Testis (tissue), 3 donors: ENCODE data around the gene CTXND1. TPM values are rescaled to one million over a fixed set of nuclear protein-coding genes. Genes with fewer than 3 reads are reported as not detected.

Experiments used
- DNase-seq: peaks from one replicate; pipeline ENCODE4 v3.0.0-alpha.2; 2019
- H3K27ac ChIP-seq, 2 donors: fragments of 200-600 bp; sonication (generic); one replicate each; pipeline ENCODE4 v1.5.1; 2019
- H3K27me3 ChIP-seq: fragments of 200-600 bp; sonication (generic); one replicate; pipeline ENCODE4 v1.5.1; 2019
- H3K36me3 ChIP-seq: fragments of 200-600 bp; sonication (generic); one replicate; pipeline ENCODE4 v1.5.1; 2017; ENCODE audit warnings: low read depth; ENCODE audit errors: missing control alignments
- H3K4me1 ChIP-seq: fragments of 200-600 bp; sonication (generic); one replicate; pipeline ENCODE4 v1.5.1; 2019
- H3K4me3 ChIP-seq, 2 donors: fragments of 200-600 bp; sonication (generic); one replicate each; pipeline ENCODE4 v1.5.1; 2017 to 2019
- H3K9me3 ChIP-seq: fragments of 200-600 bp; sonication (generic); one replicate; pipeline ENCODE4 v1.5.1; 2017
- CTCF ChIP-seq, 3 experiments: fragments of 450-650 bp in 2 of 3; fragments of 200-600 bp in 1 of 3; sonication (generic) in 1 of 3; IDR thresholded peaks; one replicate each; pipeline ENCODE4 v1.5.1; 2016 to 2019; ENCODE audit warnings: antibody characterized with exemption in 3 of 3, mild to moderate bottlenecking in 2 of 3, moderate library complexity in 1 of 3
- POLR2A ChIP-seq: fragments of 450-650 bp; IDR thresholded peaks from one replicate; pipeline ENCODE4 v1.6.1; 2017; ENCODE audit warnings: antibody characterized with exemption, mild to moderate bottlenecking, moderate library complexity
- WGBS, 2 donors: methylation state at CpG; one replicate each; pipeline ENCODE4 v1.1.5; 2018; 5-methylcytosine and 5-hydroxymethylcytosine counted together
- intact Hi-C: fragments of 100-400 bp; cut with DNase I; formaldehyde crosslinking; loops from one replicate; pipeline ENCODE4 v1.15.1; 2023; ENCODE audit warnings: low total_unique reads
- polyA plus RNA-seq: library from polyadenylated mRNA; stranded (reverse); fragments of 350-450 nt; fragmentation: Illumina TruSeq; extraction: RNeasy Lipid Tissue Mini Kit (QIAGEN cat#74804); gene quantifications from one replicate; pipeline ENCODE4 v1.2.3, GENCODE V29; 2014; ENCODE audit warnings: low read depth, low replicate concordance; ENCODE audit not compliant: insufficient read depth
- total RNA-seq, 2 donors: library from RNA; depleted of rRNA; stranded (reverse); fragments of >200 nt; gene quantifications; one replicate each; pipeline ENCODE4 v1.2.3, GENCODE V29; 2016

Gene CTXND1
- total and polyA plus RNA-seq, 3 donors from 2014 or later: 0.06 to 1.6 TPM; not detected in 1

GRCh38 chr15:80272987-80273386, 21.0 kb upstream of the CTXND1 start:
- Histone ChIP-seq H3K27me3 (no peaks in the 10 kb centered on the region), H3K9me3 (no peaks in the 10 kb centered on the region), H3K4me3 (no peak overlapping the region), H3K4me1 (no peaks in the 10 kb centered on the region), H3K36me3 (no peaks in the 10 kb centered on the region), H3K27ac (no peak overlapping the region)
- intact Hi-C loops: no loop called here
- DNase-seq: no peak
- TF ChIP-seq CTCF (IDR thresholded peaks at IDR 0.05) (no peak), POLR2A (no peak)
- 95 to 97% methylated on average over 2 of the region's 2 CpGs for WGBS, 2 donors

- Histone ChIP-seq H3K9me3 (no peaks in the 10 kb centered on the region), H3K27ac (no peak overlapping the region), H3K4me3 (no peak overlapping the region), H3K36me3 (no peaks in the 10 kb centered on the region), H3K4me1 (no peaks in the 10 kb centered on the region), H3K27me3 (no peaks in the 10 kb centered on the region)
- TF ChIP-seq POLR2A: no peak
- no peak for TF ChIP-seq CTCF (IDR thresholded peaks at IDR 0.05)
- intact Hi-C loops: no loop called here
- no peak for DNase-seq
- 63 to 75% methylated on average over 1 of the region's 1 CpG for WGBS, 2 donors
Measured at GRCh38 chr15:80270472-80270871, 18.5 kb upstream of the CTXND1 start.

- TF ChIP-seq CTCF (IDR thresholded peaks at IDR 0.05) (no peak), POLR2A (no peak)
- Histone ChIP-seq H3K4me3 (no peak overlapping the region), H3K9me3 (no peaks in the 10 kb centered on the region), H3K36me3 (no peaks in the 10 kb centered on the region), H3K27me3 (no peaks in the 10 kb centered on the region), H3K27ac (no peak overlapping the region), H3K4me1 (no peaks in the 10 kb centered on the region)
- DNase-seq: no peak
- WGBS, 2 donors: 78 to 86% methylated on average over 7 of the region's 7 CpGs
- intact Hi-C loops: no loop called here
Measured at GRCh38 chr15:80268101-80268500, 16.1 kb upstream of the CTXND1 start.

GRCh38 chr15:80267658-80268057, 15.6 kb upstream of the CTXND1 start:
- H3K4me1 ChIP-seq: no peaks in the 10 kb centered on the region
- H3K9me3 ChIP-seq: no peaks in the 10 kb centered on the region
- WGBS, 2 donors: 51 to 64% methylated on average over 3 of the region's 3 CpGs
- no peak overlapping the region for H3K4me3 ChIP-seq
- TF ChIP-seq CTCF (IDR thresholded peaks at IDR 0.05): no peak
- TF ChIP-seq POLR2A: no peak
- intact Hi-C loops: no loop called here
- DNase-seq: no peak
- H3K27ac ChIP-seq: no peak overlapping the region
- H3K27me3 ChIP-seq: no peaks in the 10 kb centered on the region
- H3K36me3 ChIP-seq: no peaks in the 10 kb centered on the region

- no peak for DNase-seq
- Histone ChIP-seq H3K9me3 (no peaks in the 10 kb centered on the region), H3K27me3 (no peaks in the 10 kb centered on the region), H3K4me1 (no peaks in the 10 kb centered on the region), H3K27ac (no peak overlapping the region), H3K4me3 (no peak overlapping the region), H3K36me3 (no peaks in the 10 kb centered on the region)
- intact Hi-C loops: no loop called here
- TF ChIP-seq CTCF (IDR thresholded peaks at IDR 0.05): no peak
- no peak for TF ChIP-seq POLR2A
- 86 to 90% methylated on average over 3 to 4 of the region's 4 CpGs for WGBS, 2 donors
Measured at GRCh38 chr15:80266745-80267144, 14.7 kb upstream of the CTXND1 start.
